B cell (primary cell): Measurements from ENCODE around the gene IGFL3.

Experiments
- EZH2 ChIP-seq: IDR thresholded peaks from 2 replicates; pipeline ENCODE4 v1.6.1; 2012; ENCODE audit warnings: borderline replicate concordance, low read depth, mild to moderate bottlenecking, moderate library complexity, low read length; ENCODE audit not compliant: insufficient read depth, poor library complexity, severe bottlenecking
- TF ChIP-seq, protein P1 (sequence below): fragments of 200-600 bp; IDR thresholded peaks from one replicate; pipeline ENCODE4 v1.8.0; 2022; ENCODE audit warnings: antibody characterized with exemption, mild to moderate bottlenecking

DNA sequence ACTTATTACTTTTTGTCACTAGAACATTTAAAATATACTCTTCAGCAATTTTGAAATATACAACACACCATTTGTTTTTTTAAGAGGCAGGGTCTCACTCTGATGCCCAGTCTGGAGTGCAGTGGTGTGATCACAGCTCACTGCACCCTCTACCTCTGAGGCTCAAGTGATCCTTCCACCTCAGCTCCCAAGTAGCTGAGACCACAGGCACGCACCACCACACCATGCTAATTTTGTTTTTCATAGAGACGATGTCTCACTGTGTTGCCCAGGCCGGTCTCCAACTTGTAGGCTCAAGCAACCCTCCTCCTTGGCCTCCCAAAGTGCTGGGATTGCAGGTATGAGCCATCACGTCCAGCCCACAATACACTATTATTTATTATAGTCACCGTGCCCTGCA is 26.1 kb upstream of the IGFL3 start:
- TF ChIP-seq, protein P1, sequence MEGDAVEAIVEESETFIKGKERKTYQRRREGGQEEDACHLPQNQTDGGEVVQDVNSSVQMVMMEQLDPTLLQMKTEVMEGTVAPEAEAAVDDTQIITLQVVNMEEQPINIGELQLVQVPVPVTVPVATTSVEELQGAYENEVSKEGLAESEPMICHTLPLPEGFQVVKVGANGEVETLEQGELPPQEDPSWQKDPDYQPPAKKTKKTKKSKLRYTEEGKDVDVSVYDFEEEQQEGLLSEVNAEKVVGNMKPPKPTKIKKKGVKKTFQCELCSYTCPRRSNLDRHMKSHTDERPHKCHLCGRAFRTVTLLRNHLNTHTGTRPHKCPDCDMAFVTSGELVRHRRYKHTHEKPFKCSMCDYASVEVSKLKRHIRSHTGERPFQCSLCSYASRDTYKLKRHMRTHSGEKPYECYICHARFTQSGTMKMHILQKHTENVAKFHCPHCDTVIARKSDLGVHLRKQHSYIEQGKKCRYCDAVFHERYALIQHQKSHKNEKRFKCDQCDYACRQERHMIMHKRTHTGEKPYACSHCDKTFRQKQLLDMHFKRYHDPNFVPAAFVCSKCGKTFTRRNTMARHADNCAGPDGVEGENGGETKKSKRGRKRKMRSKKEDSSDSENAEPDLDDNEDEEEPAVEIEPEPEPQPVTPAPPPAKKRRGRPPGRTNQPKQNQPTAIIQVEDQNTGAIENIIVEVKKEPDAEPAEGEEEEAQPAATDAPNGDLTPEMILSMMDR = no peak
- no peak for TF ChIP-seq EZH2
